GM12892 (cell line): ENCODE data around the gene UBE2E1.
A peak's percentile ranks its signal among the peaks of the same experiment; 100 is the strongest.

Experiments
- DNase-seq: peaks from one replicate; pipeline ENCODE4 v3.0.0; 2011; ENCODE audit not compliant: insufficient read length
- FAIRE-seq: peaks from 2 replicates; lab custom pipeline; 2011; peaks lifted over from hg19 to GRCh38; lab: Jason Lieb, UNC
- POLR2A ChIP-seq: IDR thresholded peaks from 2 replicates; pipeline ENCODE4 v1.6.1; 2011; ENCODE audit warnings: low read depth, low read length, control low read depth
- POLR2AphosphoS5 ChIP-seq: IDR thresholded peaks from 2 replicates; pipeline ENCODE4 v1.6.1; 2011; ENCODE audit warnings: low read depth, low read length, control low read depth
- TAF1 ChIP-seq: IDR thresholded peaks from 2 replicates; pipeline ENCODE4 v1.6.1; 2011; ENCODE audit warnings: low read depth, mild to moderate bottlenecking, control low read depth, low read length, borderline replicate concordance

UBE2E1 gene

GRCh38 chr3:23826382-23827064, 20.8 kb downstream of the UBE2E1 start:
- FAIRE-seq: peak; percentile 27

GRCh38 chr3:23829242-23829934, 23.6 kb downstream of the UBE2E1 start:
- DNase-seq (no peak), FAIRE-seq (peak; percentile 75)
- no peak for TF ChIP-seq TAF1
- no peak for TF ChIP-seq POLR2AphosphoS5
- TF ChIP-seq POLR2A: no peak

More at GRCh38 chr3:23826382-23827064, 20.8 kb downstream of the UBE2E1 start:
- no peak for DNase-seq
- TF ChIP-seq POLR2A (no peak), TAF1 (no peak), POLR2AphosphoS5 (no peak)

GRCh38 chr3:23830869-23831484, 25.2 kb downstream of the UBE2E1 start:
- FAIRE-seq: peak; percentile 78
- no peak for DNase-seq

GRCh38 chr3:23831517-23832394, 26.0 kb downstream of the UBE2E1 start:
- no peak for FAIRE-seq
- no peak for TF ChIP-seq TAF1
- no peak for DNase-seq

More at GRCh38 chr3:23830869-23831484, 25.2 kb downstream of the UBE2E1 start:
- no peak for TF ChIP-seq POLR2AphosphoS5
- TF ChIP-seq POLR2A: no peak
- no peak for TF ChIP-seq TAF1

- DNase-seq: no peak
- no peak for FAIRE-seq
- TF ChIP-seq POLR2A (no peak), TAF1 (no peak), POLR2AphosphoS5 (no peak)
Observed at GRCh38 chr3:23832523-23832922, 26.8 kb downstream of the UBE2E1 start.

GRCh38 chr3:23834082-23834870, 28.5 kb downstream of the UBE2E1 start:
- peak; percentile 38 for FAIRE-seq
- DNase-seq: no peak
- TF ChIP-seq POLR2A (no peak), POLR2AphosphoS5 (no peak), TAF1 (no peak)

GRCh38 chr3:23835087-23835486, 29.3 kb downstream of the UBE2E1 start:
- no peak for FAIRE-seq
- TF ChIP-seq POLR2AphosphoS5: no peak
- no peak for TF ChIP-seq POLR2A
- no peak for TF ChIP-seq TAF1
- DNase-seq: no peak

- no peak for DNase-seq
- TF ChIP-seq POLR2AphosphoS5: no peak
- no peak for TF ChIP-seq POLR2A
- TF ChIP-seq TAF1: no peak
- FAIRE-seq: no peak
Observed at GRCh38 chr3:23835802-23836201, 30.0 kb downstream of the UBE2E1 start.

- no peak for FAIRE-seq
- DNase-seq: no peak
- TF ChIP-seq POLR2AphosphoS5 (no peak), TAF1 (no peak), POLR2A (no peak)
Observed at GRCh38 chr3:23836536-23837230, 30.9 kb downstream of the UBE2E1 start.

GRCh38 chr3:23837286-23837685, 31.5 kb downstream of the UBE2E1 start:
- no peak for DNase-seq
- FAIRE-seq: peak; percentile 80
- TF ChIP-seq TAF1 (no peak), POLR2AphosphoS5 (no peak), POLR2A (no peak)

GRCh38 chr3:23837691-23838090, 31.9 kb downstream of the UBE2E1 start:
- FAIRE-seq (no peak), DNase-seq (no peak)
- TF ChIP-seq POLR2A (no peak), POLR2AphosphoS5 (no peak), TAF1 (no peak)
